ENCODE results near the gene S100A8. TPM values are rescaled to one million over a fixed set of nuclear protein-coding genes. Genes with fewer than 3 reads are reported as not detected.
"Not testable (repeated sequence)": the region's sequence is repeated elsewhere in the genome, so short reads cannot be mapped to it uniquely, and the experiment has no call there.

The S100A8 gene
- total RNA-seq, 4 donors from 2014 or later: 5.7 to 38.4 (median 19.5) TPM

DNA sequence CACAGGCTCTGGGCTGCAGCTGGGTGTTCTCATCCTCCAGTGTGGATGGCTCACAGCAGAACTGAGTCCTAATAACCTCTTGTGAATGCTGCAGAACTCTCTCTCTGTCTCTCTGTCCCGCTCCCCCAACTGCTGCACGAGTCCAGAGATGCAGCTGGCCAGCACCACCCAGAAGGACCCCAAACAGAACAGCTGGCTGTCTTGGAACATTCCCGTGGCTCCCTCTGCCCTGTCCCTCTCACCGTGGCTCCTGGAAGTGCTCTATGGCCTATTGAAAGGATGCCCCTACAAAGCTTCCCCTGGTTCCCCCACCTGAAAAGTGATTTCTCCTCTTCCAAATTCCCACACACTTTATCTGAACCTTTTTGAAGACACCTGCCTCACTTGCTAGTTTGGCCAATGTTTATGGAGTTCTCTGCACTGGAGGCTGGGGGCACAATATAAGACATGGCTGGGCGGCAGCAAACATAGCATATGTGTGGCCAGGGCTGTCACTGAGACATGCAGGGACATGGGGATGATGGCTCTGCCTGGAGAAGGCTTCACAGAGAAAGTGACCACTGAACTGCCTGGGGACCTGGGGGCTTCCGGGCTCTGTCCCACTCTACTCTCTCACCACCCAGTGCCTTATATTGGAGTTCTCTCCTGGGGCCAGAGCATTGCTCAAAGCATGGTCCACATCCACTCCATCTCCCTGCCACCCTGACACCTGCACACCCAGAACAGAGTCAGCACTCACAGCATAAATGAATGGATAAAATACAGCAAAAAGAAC lies 15.1 kb upstream of the S100A8 start:
- not testable (repeated sequence) for H3K36me3 ChIP-seq; DNase-seq (ENCODE audit: low spot score in 2 of 2); H3K9me3 ChIP-seq; H3K4me3 ChIP-seq; H3K4me1 ChIP-seq; H3K27ac ChIP-seq
- 85% methylated on average over 4 of the region's 6 CpGs for WGBS
- H3K27me3 ChIP-seq: peaks cover 16% of the 10 kb centered on the region

DNA sequence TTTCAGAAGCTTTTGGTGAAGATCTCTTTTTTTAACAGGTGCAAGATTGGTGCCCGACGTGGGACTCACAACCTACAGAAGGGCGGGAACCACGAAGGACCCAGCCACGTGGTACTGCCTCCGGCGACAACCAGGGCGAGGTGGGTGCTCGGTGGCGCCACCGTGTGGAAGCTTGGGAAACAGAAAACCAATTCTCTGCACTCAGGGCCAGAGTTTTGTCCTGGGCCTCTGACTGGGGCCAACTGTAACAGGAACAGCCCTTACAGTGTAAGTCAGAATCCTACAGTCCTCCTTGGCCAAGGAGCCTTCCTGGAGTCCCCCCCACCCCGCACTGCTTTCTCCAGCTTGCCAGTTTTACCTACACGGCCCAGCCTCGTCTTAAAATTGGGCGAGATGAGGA lies 13.9 kb upstream of the S100A8 start:
- DNase-seq (ENCODE audit: low spot score in 2 of 2): no peak
- Histone ChIP-seq H3K4me3 (no peak overlapping the region), H3K4me1 (no peaks in the 10 kb centered on the region), H3K27me3 (peaks cover 16% of the 10 kb centered on the region), H3K36me3 (no peaks in the 10 kb centered on the region), H3K27ac (no peak overlapping the region), H3K9me3 (no peaks in the 10 kb centered on the region)
- 43% methylated on average over 12 of the region's 15 CpGs for WGBS
- no peak for TF ChIP-seq EP300 (IDR thresholded peaks at IDR 0.05)
- TF ChIP-seq, protein P1, sequence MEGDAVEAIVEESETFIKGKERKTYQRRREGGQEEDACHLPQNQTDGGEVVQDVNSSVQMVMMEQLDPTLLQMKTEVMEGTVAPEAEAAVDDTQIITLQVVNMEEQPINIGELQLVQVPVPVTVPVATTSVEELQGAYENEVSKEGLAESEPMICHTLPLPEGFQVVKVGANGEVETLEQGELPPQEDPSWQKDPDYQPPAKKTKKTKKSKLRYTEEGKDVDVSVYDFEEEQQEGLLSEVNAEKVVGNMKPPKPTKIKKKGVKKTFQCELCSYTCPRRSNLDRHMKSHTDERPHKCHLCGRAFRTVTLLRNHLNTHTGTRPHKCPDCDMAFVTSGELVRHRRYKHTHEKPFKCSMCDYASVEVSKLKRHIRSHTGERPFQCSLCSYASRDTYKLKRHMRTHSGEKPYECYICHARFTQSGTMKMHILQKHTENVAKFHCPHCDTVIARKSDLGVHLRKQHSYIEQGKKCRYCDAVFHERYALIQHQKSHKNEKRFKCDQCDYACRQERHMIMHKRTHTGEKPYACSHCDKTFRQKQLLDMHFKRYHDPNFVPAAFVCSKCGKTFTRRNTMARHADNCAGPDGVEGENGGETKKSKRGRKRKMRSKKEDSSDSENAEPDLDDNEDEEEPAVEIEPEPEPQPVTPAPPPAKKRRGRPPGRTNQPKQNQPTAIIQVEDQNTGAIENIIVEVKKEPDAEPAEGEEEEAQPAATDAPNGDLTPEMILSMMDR (IDR thresholded peaks at IDR 0.05): peak; percentile 5 to 57

DNA sequence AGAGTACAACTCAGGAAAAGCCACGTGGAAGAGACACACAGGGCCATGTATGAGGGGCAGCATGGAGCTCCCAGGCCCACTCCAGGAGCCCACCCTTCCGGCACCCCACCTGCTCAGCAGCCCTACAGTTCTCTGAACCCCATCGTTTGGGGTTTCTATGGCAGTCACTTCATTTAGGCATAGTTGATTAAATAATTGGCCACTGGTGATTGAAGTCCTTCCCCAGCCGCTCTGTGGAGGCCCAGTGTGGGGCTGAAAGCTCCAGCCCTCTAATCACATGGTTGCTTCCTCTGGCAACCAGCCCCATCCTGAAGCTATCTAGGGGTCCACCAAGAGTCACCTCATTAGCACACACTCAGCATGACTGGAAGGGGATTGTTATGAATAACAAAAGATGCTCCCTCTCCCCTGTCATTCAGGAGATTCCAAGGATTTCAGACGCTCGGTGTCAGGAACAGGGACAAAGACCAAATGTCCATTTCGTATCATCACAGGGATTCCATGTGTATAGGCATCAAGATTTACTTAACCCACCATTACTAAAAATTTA lies 13.3 kb upstream of the S100A8 start:
- H3K4me3 ChIP-seq: no peak overlapping the region
- H3K27me3 ChIP-seq: peaks cover 16% of the 10 kb centered on the region
- no peaks in the 10 kb centered on the region for H3K36me3 ChIP-seq
- H3K4me1 ChIP-seq: no peaks in the 10 kb centered on the region
- DNase-seq (ENCODE audit: low spot score in 2 of 2): no peak
- TF ChIP-seq, protein P1 (IDR thresholded peaks at IDR 0.05): no peak
- TF ChIP-seq POLR2AphosphoS5 (IDR thresholded peaks at IDR 0.05): no peak
- TF ChIP-seq EP300 (IDR thresholded peaks at IDR 0.05): no peak
- TF ChIP-seq POLR2A (IDR thresholded peaks at IDR 0.05): no peak
- 92% methylated on average over 5 of the region's 7 CpGs for WGBS
- no peaks in the 10 kb centered on the region for H3K9me3 ChIP-seq
- no peak overlapping the region for H3K27ac ChIP-seq

DNA sequence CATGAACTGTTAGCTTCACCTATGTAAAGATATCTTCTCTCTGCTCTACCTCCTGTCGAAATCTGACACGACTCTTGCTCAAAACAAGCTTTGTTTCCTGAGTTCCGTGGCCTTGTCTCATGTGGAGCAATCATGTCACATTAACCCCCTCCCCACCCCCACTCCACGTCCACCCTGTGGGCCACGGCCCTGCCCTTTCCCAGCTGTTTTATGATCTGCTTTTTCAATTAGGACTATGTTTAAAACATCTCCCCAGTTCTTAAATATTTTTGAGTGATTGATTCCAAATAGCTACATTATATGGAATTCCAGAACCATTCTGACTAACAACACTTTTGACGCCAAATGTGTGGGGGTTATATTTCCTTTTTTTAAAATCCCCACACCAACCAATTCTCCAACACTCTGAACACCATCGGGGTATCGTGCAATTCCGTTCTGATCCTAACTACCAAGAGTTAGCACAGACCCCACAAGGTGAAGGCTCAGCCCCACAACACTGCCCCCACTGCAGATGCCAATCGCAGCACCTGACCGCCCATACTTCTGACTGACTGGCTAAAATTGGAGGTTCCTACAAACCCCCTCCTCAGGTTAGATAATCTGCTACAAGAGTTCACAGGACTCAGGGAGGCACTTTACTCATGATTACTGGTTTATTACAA lies 12.7 kb upstream of the S100A8 start:
- H3K36me3 ChIP-seq: no peaks in the 10 kb centered on the region
- WGBS: 88% methylated on average over 11 of the region's 11 CpGs
- no peak overlapping the region for H3K4me3 ChIP-seq
- peaks cover 16% of the 10 kb centered on the region for H3K27me3 ChIP-seq
- H3K4me1 ChIP-seq: no peaks in the 10 kb centered on the region
- TF ChIP-seq POLR2A (IDR thresholded peaks at IDR 0.05): no peak
- TF ChIP-seq EP300 (IDR thresholded peaks at IDR 0.05): no peak
- no peak overlapping the region for H3K27ac ChIP-seq
- no peaks in the 10 kb centered on the region for H3K9me3 ChIP-seq
- DNase-seq (ENCODE audit: low spot score in 2 of 2): no peak

DNA sequence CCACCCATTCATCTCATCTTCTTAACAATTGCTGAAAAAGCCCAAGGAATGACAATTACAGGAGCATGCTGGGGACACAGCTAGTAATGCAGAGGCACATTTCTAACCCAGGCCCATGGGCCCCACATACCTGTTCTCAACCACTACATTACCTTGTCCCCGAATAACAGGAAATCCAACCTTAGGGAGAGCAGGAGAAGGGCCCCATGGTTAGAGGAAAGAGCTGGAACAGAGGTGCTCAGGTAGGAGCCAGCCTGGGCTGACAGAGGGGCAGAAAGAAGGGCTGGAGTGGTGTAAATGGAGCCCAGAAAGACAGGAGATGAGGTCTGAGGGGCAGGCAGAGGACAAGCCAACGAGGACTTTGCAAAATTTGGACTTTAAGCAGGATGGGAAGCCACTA lies 11.4 kb upstream of the S100A8 start:
- H3K4me3 ChIP-seq: no peak overlapping the region
- H3K9me3 ChIP-seq: no peaks in the 10 kb centered on the region
- H3K4me1 ChIP-seq: no peaks in the 10 kb centered on the region
- no peak for TF ChIP-seq POLR2AphosphoS5 (IDR thresholded peaks at IDR 0.05)
- TF ChIP-seq, protein P1 (IDR thresholded peaks at IDR 0.05): no peak
- no peak for TF ChIP-seq EP300 (IDR thresholded peaks at IDR 0.05)
- no peak for TF ChIP-seq POLR2A (IDR thresholded peaks at IDR 0.05)
- H3K27ac ChIP-seq: no peak overlapping the region
- DNase-seq (ENCODE audit: low spot score in 2 of 2): no peak
- peaks cover 21% of the 10 kb centered on the region for H3K27me3 ChIP-seq
- WGBS: 60% methylated on average over 2 of the region's 2 CpGs
- no peaks in the 10 kb centered on the region for H3K36me3 ChIP-seq

DNA sequence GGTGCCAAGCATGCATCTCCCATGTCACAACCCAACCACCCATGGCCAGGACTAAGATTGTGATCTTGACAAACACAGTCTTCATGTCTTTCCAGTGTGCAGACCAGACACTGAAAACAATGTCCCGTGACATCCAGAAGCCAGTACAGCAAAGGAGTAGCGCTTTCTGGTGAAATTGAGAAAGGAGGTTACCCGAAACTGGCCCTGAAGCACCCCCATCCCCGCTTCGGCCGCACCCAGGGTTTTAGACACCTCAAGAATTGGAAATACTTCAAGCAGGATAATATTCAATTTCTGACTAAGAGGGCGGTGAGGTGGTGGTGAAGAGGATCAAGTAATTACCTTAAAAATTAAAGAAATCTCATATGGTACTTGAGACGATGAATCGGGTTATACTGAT lies 10.6 kb upstream of the S100A8 start:
- no peak for DNase-seq (ENCODE audit: low spot score in 2 of 2)
- Histone ChIP-seq H3K27me3 (peaks cover 22% of the 10 kb centered on the region), H3K9me3 (no peaks in the 10 kb centered on the region), H3K4me1 (no peaks in the 10 kb centered on the region), H3K4me3 (no peak overlapping the region), H3K36me3 (no peaks in the 10 kb centered on the region), H3K27ac (no peak overlapping the region)
- TF ChIP-seq, protein P1 (IDR thresholded peaks at IDR 0.05): no peak
- TF ChIP-seq POLR2AphosphoS5 (IDR thresholded peaks at IDR 0.05) (no peak), POLR2A (IDR thresholded peaks at IDR 0.05) (no peak), EP300 (IDR thresholded peaks at IDR 0.05) (no peak)
- 92% methylated on average over 9 of the region's 9 CpGs for WGBS

Measured in suprapubic skin (tissue), 4 donors.